Inferior parietal cortex (tissue), 1 donor: ENCODE measurements around the gene CELF5.
"Not testable (repeated sequence)": the region's sequence is repeated elsewhere in the genome, so short reads cannot be mapped to it uniquely, and the experiment has no call there.

ENCODE experiments used
- DNase-seq: peaks from one replicate; pipeline ENCODE4 v3.0.0-alpha.2; 2016; ENCODE audit errors: extremely low spot score

CELF5 gene

DNA sequence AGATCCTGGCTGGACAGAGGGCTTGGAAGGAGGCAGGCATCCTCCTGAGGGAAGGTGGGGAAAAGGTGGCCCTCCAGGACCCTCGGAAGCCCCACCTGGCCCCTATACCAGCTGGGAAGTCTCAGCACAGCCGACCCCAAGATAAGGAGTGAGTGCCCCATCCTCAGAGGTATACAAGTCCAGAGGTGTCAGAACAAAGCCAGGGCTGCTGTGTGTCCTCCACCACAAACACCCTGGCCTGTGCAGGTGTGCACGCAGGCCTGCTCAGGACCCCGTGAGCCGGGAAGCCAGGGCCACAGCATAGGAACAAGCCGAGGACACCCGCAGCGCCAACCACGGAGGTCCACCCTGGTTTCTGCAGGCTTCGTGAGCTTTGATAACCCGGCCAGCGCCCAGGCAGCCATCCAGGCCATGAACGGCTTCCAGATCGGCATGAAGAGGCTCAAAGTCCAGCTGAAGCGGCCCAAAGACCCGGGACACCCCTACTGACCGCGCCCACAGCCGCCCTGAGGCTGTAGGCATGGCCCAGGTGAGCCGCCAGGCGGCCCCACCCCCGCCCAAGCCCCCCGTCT lies 68.6 kb downstream of the CELF5 start:
- DNase-seq: no peak

DNA sequence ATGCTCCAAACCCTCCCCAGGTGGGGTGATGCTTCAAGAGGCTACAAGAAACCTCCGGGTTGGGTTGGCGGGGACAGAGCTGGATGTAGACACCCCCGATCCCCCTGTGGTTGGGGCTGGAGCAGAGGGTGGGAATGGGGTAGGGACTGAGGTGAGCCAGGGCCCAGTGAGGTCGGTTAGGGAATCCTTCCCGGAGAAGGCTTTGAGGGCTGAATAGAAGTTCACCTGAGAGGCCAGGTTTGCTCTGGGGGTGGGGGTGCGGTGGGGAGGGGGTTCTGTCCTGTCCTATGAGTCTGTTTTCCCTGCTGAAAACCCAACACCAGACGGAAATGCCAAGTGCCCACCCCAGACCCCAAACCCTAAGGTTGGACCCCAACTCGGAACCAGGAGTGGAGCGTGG lies 69.1 kb downstream of the CELF5 start:
- no peak for DNase-seq

GRCh38 chr19:3294080-3294850 lies 69.8 kb downstream of the CELF5 start:
- DNase-seq: no peak

DNA sequence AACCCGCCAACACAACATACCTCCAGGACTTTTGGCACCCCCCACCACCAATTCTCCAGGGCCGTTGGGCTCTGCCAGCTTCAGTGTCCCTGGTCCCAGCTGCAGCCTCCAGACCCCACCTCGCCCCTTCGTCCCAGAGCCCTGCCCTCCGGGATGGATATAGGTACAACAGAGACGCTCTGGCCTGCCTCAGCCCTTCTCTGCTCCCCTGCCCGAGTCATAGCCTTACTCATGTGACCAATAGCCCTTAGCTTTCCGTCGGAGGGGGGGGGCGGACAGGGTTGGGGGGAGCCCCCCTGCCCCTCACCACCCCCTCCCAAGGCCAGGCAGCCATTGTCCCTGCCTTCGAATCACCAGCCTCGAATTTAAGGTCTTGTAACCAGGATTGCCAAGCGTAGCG lies 71.1 kb downstream of the CELF5 start:
- no peak for DNase-seq

DNA sequence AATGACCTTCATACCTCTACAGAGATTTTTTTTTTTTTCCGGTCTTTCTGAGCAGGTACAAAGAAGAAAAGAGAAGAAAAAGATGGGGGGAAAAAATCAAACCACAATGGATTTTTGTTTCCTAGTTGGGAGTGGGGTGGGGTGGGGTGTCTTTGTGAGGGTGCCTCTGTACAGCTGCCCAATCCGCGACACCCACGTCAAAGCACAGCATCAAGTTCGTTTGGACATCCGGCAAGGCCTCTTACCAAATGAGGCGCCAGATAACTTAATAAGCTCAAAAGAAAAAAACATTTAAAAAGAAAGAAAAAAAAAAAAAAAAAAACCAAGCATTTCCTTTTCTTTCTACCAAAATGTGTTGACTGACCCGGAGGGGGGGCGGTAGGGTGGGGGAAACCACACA lies 71.6 kb downstream of the CELF5 start:
- DNase-seq: no peak

DNA sequence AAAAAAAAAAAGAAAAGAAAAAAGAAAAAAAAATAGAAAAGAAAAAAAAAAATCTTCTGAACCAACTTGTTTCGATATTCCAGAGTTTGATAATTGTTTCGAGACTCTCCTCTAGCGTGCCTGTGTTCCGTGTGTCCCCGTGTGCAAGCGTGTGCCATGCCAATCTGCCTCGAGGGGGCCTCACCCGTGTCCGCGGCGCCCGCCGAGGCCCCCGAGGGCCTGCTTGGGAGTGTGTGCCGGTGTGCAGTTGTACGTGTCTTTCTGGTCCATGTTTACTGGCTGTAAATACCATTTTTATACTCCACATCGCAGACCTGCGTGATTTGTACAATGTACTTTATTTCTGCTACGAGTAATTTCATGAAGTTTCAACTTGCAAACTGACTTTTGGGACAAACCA lies 72.0 kb downstream of the CELF5 start:
- DNase-seq: no peak

DNA sequence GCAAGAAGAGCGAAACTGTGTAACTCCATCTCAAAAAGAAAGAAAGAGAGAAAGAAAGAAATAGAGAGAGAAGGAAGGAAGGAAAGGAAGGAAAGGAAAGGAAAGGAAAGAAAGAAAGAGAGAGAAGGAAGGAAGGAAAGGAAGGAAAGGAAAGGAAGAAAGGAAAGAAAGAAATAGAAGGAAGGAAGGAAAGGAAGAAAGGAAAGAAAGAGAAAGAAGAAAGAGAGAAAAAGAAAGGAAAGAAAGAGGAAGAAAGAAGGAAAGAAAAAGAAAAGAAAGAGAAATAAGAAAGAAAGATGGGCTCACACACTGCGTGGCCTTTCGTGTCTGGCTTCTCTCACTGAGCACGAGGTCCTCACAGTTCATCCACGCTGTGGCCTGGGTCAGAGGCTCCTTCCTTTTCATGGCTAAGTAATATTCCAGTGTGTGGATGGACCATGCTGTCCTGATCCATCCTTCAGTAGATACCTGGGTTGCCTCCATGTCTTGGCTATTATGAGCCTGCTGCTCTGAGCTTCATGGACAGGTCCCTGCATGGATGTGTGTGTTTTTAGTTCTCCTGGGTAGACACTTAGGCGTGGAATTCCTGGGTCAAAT lies 74.5 kb downstream of the CELF5 start:
- no peak for DNase-seq

DNA sequence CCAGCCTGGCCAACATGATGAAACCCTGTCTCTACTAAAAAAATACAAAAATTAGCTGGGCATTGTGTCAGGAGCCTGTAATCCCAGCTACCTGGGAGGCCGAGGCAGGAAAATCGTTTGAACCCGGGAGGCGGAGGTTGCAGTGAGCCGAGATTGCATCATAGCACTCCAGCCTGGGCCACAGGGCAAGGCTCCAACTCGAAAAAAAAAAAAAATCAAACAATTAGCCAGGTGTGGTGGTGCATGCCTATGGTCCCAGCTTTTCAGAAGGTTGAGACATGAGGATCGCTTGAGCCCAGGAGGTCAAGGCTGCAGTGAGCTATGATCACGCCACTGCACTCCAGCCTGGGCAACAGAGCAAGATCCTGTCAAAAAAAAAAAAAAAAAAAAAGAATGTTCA lies 76.1 kb downstream of the CELF5 start:
- not testable (repeated sequence) for DNase-seq

DNA sequence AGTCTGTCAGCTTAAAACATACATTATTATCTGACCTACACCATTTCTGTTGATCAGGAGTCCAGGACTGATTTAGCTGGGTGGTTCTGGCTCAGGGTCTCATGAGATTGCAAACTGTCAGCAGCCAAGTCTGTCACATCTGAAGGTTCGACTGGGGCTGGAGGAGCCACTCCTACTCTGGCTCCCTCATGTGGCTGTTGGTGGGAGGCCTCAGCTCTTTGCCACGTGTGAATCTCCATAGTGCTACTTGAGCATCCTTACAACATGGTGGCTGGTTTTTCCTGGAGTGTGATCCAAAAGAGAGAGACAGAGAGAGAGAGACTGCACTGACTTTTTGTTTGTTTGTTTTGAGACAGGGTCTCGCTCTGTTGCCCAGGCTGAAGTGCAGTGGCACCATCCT lies 78.3 kb downstream of the CELF5 start:
- DNase-seq: no peak

- DNase-seq: peak; percentile 89
Observed at GRCh38 chr19:3304871-3305423, 80.5 kb downstream of the CELF5 start.

GRCh38 chr19:3309724-3310123 lies 85.3 kb downstream of the CELF5 start:
- DNase-seq: no peak

DNA sequence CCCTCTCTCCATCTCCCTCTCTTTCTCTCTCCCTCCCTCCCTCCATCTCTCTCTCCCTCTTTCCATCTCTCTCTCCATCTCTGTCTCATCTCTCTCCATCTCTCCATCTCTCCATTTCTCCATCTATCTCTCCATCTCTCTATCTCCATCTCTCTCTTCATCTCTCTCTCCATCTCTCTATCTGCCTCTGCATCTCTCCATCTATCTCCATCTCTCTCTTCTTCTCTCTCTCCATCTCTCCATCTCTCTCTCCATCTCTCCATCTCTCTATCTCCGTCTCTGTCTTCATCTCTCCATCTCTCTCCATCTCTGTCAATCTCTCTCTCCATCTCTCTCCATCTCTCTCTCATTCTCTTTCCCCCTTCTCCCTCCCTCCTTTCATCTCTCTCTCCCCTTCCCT lies 85.8 kb downstream of the CELF5 start:
- no peak for DNase-seq

DNA sequence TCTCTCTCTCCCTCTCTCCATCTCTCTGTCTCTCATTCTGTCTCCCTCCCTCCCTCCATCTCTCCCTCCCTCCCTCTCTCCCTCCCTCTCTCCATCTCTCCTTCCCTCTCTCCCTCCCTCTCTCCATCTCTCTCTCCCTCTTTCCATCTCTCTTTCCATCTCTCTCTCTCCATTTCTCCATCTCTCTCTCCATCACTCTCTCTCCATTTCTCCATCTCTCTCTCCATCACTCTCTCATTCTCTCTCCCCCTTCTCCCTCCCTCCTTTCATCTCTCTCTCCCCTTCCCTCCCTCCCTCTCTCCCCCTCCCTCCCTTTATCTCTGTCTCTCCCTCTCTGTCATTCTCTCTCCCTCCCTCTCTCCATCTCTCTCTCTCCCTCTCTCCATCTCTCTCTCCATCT lies 86.2 kb downstream of the CELF5 start:
- no peak for DNase-seq

DNA sequence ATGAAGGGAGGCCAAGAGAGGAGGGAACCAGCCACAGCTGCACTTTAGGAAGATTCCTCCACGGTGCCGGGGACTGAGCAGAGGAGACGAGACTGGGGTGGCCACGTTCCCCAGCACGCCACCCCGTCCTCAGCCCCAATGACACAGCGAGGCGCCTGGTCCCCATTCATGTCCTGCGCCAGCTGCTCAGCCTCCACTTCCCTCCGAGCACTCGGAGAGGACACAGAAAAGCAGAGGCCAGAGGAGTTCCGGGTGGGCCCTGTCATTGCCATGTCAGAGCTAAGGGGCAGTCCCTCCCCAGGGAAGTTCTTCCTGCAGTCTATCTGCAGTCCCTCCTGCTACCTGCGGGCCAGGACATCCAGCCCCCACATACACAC lies 88.7 kb downstream of the CELF5 start:
- no peak for DNase-seq

GRCh38 chr19:3314962-3315675 lies 90.7 kb downstream of the CELF5 start:
- DNase-seq: no peak

GRCh38 chr19:3315676-3315973 lies 91.2 kb downstream of the CELF5 start:
- DNase-seq: no peak

- DNase-seq: no peak
Observed at GRCh38 chr19:3316132-3316648, 91.7 kb downstream of the CELF5 start.

DNA sequence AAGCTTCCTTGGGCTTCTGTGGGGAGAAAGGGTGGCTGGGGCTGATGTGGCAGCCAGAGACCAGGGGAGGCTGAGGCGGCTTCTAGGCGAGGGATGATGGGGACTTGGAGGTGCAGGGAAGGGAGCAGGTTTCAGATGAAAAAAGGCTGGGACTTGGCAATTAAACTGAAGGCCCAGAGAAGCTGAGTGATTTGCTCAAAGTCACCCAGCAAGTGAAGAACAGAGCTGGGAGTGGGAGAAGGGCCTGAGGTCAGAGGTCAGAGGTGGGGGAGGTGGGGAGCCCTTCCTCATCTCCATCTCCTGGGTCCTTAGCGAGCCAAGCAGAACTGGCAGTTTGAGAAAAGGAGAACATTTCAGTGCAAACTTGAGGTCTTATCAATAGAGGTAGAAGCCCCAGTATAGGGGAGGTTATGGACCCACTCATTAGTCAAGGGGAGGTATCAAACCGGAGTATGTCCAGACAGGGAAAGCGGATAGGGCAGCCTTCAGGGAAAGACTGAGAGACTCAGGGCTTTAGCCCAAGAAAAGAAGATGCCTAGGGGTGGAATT lies 92.3 kb downstream of the CELF5 start:
- DNase-seq: no peak

DNA sequence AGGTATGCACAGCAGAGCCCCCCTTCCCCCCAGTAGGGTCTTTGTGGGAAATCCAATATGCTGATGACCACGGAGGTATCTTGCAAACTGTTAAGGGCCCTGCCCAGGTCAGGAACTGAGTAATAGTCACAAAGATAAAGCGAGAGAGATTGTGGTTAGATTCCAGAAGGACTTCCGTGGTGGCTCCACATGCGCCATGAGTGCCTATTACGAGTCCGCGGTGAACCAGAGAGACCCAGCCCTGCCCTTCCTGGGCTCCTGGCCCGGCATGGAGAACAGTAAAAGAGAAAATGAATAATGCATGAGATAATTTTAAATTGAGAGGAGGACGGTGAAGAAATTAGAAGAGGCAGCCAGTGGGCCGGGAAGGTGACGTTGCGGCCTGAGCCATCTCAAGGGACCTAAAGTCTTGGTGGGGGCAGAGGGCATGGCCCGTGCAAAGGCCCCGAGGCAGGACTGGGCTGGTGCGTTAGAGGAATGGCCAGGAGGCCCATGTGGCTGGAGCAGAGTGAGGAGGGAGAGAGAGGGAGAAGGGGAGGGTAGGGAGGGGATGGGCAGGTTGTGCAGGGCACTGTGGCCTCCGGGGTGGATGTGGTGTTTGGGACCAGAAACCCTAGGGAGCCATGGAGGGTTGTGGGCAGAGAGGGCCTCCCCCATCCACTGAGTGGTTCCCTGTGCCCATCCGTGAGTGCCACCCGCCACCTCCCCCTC lies 95.3 kb downstream of the CELF5 start:
- no peak for DNase-seq

DNA sequence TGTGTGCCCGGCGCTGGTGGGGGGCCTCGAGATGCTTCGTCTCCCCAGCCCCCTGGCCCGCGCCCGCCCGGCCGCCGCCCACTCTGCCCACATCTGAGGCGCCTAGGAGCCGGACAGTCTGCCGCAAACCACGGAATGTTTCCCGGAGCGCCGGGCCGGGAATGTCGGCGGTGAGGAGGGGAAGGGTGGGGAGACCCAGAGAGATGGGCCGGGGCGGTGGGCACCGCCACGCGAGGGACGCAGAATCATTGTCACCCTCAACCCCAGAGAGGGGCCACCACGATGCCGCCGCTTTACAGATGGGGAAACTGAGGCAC lies 95.9 kb downstream of the CELF5 start:
- no peak for DNase-seq

DNA sequence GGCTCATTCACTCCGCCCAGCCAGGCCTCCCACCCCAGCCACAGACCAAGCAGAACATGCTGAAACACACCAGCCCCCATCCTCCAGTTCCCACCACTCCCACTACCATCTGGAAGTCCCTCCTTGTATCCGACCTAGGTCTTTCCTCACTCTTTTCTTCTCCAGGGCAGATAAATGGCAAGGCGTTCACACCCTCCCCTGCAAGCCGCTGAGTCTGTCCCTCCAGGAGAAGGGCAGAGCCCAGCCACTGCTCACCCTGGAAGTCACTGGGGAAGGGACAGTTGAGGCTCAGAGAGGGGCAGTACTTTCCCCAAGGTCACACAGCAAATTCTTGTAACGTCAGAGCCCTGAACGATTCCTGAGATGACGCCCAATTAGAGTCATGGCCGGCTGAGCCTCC lies 96.4 kb downstream of the CELF5 start:
- DNase-seq: no peak

DNA sequence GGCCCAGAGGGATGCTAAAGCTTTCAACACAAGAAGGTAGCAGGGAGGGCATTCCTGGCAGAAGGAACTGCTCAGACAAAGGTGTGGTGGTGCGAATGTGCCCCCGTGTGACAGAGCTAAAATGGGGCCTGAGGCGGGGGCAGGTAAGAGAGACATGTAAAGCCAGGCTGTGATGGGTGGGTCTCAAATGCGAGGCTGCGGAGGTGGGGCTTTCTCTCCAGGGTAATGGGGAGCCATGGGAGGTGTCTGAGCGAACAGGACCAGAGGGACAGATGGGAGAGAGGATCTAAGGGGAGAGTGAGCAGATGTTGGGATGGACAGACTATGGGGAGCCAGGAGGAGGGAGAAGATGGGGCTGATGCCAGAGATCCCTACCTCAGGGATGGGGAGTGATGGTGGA lies 97.2 kb downstream of the CELF5 start:
- no peak for DNase-seq
